ENCODE data around the gene MEI1.

MEI1 gene, protein sequence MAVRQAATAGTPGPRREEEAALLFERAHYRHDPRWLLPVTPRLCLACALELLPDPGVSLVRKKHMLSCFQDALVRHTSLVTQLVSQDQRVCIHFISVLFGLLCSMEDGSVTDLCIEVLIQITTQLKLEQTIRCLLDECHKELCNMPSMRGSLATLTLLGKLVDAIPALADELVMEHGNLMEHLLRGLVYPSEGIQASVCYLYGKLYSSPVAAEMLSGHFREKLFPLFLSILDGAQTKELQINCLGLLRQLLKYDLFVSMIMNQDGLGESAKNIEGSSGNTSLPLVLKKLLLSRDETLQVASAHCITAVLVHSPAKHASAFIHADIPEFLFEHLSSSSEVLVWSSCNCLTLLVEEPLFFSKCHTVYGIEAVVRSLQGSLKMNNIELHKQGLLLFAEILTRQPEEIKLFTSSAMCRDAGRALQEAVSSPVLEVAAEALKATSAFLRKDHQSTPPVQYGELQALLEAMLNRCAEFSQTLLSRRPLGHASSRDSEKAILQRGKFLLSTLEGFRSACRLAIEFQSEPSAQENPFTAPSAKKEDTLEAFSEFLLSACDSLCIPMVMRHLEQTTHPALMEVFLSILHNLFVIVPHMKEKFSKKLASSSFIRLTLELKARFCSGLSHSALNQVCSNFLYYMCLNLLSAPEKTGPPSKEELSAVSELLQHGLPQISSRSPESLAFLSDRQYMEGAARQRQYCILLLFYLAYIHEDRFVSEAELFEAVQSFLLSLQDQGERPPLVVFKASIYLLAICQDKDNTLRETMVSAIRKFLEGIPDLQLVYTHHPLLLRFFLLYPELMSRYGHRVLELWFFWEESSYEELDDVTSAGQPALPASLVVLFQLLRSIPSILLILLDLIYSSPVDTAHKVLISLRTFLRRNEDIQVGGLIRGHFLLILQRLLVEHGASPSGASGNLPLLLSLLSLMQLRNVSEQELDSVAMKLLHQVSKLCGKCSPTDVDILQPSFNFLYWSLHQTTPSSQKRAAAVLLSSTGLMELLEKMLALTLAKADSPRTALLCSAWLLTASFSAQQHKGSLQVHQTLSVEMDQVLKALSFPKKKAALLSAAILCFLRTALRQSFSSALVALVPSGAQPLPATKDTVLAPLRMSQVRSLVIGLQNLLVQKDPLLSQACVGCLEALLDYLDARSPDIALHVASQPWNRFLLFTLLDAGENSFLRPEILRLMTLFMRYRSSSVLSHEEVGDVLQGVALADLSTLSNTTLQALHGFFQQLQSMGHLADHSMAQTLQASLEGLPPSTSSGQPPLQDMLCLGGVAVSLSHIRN

GRCh38 chr22:41699264-41700107, at the start of gene MEI1:
MEI1 (plus strand) TSS chr22:41699503; CDS start chr22:41699539, 36 bp downstream.
- Histone ChIP-seq H3K4me1 (ENCODE audit: control insufficient read depth, insufficient read depth, low read length) (peaks cover 5% of the 10 kb centered on the region), H3K36me3 (ENCODE audit: control insufficient read depth, insufficient read depth, low read length) (no peaks in the 10 kb centered on the region), H3K4me3 (ENCODE audit: low read length) (peak within 1 kb of the TSS; percentile 45), H3K9ac (ENCODE audit: low read length) (no peak within 1 kb of the TSS), H3K27ac (ENCODE audit: low read depth, low read length) (no peak within 1 kb of the TSS), H3K27me3 (ENCODE audit: control insufficient read depth, insufficient read depth, low read length) (no peaks in the 10 kb centered on the region)

DNA sequence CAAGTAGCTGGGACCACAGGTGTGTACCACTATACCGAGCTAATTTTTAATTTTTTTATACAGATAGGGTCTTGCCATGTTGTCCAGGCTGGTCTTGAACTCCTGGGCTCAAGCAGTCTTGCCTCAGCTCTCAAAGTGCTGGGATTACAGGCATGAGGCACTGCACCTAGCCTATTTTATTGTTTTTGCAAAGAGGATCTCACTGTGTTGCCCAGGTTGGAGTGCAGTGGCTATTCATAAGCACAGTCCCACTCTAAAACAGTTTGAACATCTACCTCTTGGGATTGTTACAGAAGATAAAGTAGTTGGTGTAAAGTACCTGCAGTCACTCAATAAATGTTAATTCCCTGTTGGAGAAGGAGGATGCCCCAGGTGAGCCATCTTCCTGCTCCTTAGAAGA, 49.1 kb upstream of the MEI1 start:
- Histone ChIP-seq H3K4me1 (ENCODE audit: control insufficient read depth, insufficient read depth, low read length) (no peaks in the 10 kb centered on the region), H3K9ac (ENCODE audit: low read length) (no peak overlapping the region), H3K27ac (ENCODE audit: low read depth, low read length) (no peak overlapping the region), H3K36me3 (ENCODE audit: control insufficient read depth, insufficient read depth, low read length) (peaks cover 42% of the 10 kb centered on the region), H3K27me3 (ENCODE audit: control insufficient read depth, insufficient read depth, low read length) (no peaks in the 10 kb centered on the region), H3K4me3 (ENCODE audit: low read length) (no peak overlapping the region)

DNA sequence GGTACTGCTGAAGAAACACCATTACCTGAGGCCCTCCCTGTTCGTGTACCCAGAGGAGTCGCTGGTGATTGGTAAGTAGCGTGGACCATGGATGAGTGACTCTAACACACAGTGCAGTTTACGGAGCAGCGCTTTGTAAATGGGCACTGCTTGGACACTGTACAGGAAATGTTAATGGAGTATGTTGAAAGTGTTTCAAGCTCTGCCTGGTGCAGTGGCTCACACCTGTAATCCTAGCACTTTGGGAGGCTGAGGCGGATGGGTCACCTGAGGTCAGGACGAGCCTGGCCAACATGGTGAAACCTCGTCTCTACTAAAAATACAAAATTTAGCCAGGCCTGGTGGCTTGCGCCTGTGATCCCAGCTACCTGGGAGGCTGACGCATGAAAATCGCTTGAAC, 48.5 kb upstream of the MEI1 start:
- Histone ChIP-seq H3K4me1 (ENCODE audit: control insufficient read depth, insufficient read depth, low read length) (no peaks in the 10 kb centered on the region), H3K4me3 (ENCODE audit: low read length) (no peak overlapping the region), H3K36me3 (ENCODE audit: control insufficient read depth, insufficient read depth, low read length) (peaks cover 42% of the 10 kb centered on the region), H3K27me3 (ENCODE audit: control insufficient read depth, insufficient read depth, low read length) (no peaks in the 10 kb centered on the region), H3K9ac (ENCODE audit: low read length) (no peak overlapping the region), H3K27ac (ENCODE audit: low read depth, low read length) (no peak overlapping the region)

GRCh38 chr22:41654322-41654721, 45.0 kb upstream of the MEI1 start:
- Histone ChIP-seq H3K4me1 (ENCODE audit: control insufficient read depth, insufficient read depth, low read length) (no peaks in the 10 kb centered on the region), H3K4me3 (ENCODE audit: low read length) (no peak overlapping the region)

DNA sequence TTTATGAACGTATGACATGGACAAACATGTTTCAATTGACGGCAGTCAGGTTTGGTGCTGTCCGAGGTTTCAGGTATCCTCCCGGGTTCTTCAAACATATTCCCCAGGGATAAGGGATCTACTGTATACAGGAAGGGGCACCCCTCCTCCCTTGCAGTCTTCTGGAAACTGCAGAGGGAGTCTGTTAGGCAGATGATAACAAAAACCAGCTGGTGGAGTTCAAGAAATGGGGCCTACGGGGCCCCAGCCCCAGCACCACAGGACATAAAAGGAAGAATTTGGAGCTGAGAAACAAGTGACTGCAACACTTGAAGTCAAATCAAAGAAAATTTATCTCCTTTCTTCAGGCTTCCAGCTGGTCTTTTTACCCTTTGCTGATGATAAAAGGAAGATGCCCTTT, 42.7 kb upstream of the MEI1 start:
- H3K27ac ChIP-seq (ENCODE audit: low read depth, low read length), result no peak overlapping the region
- no peak overlapping the region for H3K9ac ChIP-seq (ENCODE audit: low read length)
- no peaks in the 10 kb centered on the region for H3K27me3 ChIP-seq (ENCODE audit: control insufficient read depth, insufficient read depth, low read length)
- peaks cover 70% of the 10 kb centered on the region for H3K36me3 ChIP-seq (ENCODE audit: control insufficient read depth, insufficient read depth, low read length)
- H3K4me1 ChIP-seq (ENCODE audit: control insufficient read depth, insufficient read depth, low read length), result no peaks in the 10 kb centered on the region
- no peak overlapping the region for H3K4me3 ChIP-seq (ENCODE audit: low read length)

More at GRCh38 chr22:41654322-41654721, 45.0 kb upstream of the MEI1 start:
- H3K9ac ChIP-seq (ENCODE audit: low read length), result no peak overlapping the region
- H3K27ac ChIP-seq (ENCODE audit: low read depth, low read length), result no peak overlapping the region
- H3K27me3 ChIP-seq (ENCODE audit: control insufficient read depth, insufficient read depth, low read length), result no peaks in the 10 kb centered on the region
- H3K36me3 ChIP-seq (ENCODE audit: control insufficient read depth, insufficient read depth, low read length), result peaks cover 65% of the 10 kb centered on the region

DNA sequence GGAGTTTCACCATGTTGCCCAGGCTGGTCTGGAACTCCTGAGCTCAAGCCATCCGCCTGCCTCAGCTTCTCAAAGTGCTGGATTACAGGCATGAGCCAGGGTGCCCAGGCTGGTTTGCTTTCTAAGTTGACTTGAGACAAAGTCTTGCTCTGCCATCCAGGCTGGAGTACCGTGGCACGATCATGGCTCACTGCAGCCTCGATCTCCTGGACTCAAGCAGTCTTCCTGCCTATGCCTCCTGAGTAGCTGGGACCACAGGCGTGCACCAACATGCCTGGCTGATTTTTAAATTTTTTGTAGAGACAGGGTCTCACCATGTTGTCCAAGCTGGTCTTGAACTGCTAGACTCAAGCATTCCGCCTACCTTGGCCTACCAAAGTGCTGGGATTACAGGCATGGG, 41.6 kb upstream of the MEI1 start:
- H3K36me3 ChIP-seq (ENCODE audit: control insufficient read depth, insufficient read depth, low read length), result peaks cover 71% of the 10 kb centered on the region
- H3K9ac ChIP-seq (ENCODE audit: low read length), result no peak overlapping the region
- no peaks in the 10 kb centered on the region for H3K4me1 ChIP-seq (ENCODE audit: control insufficient read depth, insufficient read depth, low read length)
- H3K4me3 ChIP-seq (ENCODE audit: low read length), result no peak overlapping the region
- no peak overlapping the region for H3K27ac ChIP-seq (ENCODE audit: low read depth, low read length)
- no peaks in the 10 kb centered on the region for H3K27me3 ChIP-seq (ENCODE audit: control insufficient read depth, insufficient read depth, low read length)

DNA sequence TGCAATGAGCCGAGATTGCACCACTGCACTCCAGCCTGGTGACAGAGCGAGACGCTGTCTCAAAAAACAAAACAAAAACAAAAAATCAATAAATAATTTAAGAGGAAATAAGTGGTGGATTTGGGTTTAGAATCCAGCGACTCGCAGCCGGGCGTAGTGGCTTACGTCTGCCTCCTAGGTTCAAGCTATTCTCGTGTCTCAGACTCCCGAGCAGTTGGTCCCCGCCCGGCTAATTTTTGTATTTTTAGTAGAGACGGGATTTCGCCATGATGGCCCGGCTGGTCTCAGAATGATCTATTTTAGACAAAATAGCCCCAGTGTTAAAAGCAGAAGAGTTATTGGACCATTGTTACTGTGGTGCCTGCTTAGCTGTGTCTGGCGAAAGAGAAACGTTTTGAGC, 40.4 kb upstream of the MEI1 start:
- no peak overlapping the region for H3K27ac ChIP-seq (ENCODE audit: low read depth, low read length)
- H3K4me1 ChIP-seq (ENCODE audit: control insufficient read depth, insufficient read depth, low read length), result no peaks in the 10 kb centered on the region
- peaks cover 69% of the 10 kb centered on the region for H3K36me3 ChIP-seq (ENCODE audit: control insufficient read depth, insufficient read depth, low read length)
- H3K4me3 ChIP-seq (ENCODE audit: low read length), result no peak overlapping the region
- no peaks in the 10 kb centered on the region for H3K27me3 ChIP-seq (ENCODE audit: control insufficient read depth, insufficient read depth, low read length)
- H3K9ac ChIP-seq (ENCODE audit: low read length), result no peak overlapping the region

DNA sequence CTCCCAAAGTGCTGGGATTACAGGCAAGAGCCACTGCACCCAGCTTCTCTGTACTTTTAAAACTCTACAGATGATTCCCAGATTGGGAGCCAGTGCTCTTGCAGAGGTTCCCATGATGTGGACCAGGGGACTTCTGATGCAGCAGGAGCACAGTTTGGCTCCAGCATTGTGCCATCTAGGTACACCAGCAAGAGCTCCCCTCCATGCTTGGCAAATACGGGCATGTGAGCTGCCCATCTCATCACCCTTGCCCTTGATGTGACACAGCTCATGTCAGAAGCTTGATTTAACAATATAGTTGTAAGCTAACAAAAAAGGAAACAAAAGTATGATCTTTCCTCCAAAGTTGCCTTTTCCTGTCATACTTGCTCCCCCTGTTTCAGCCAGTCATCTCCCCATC, 39.4 kb upstream of the MEI1 start:
- H3K27ac ChIP-seq (ENCODE audit: low read depth, low read length), result no peak overlapping the region

GRCh38 chr22:41660416-41660815, 38.9 kb upstream of the MEI1 start:
- Histone ChIP-seq H3K4me1 (ENCODE audit: control insufficient read depth, insufficient read depth, low read length) (no peaks in the 10 kb centered on the region), H3K9ac (ENCODE audit: low read length) (no peak overlapping the region), H3K4me3 (ENCODE audit: low read length) (no peak overlapping the region), H3K36me3 (ENCODE audit: control insufficient read depth, insufficient read depth, low read length) (peaks cover 71% of the 10 kb centered on the region), H3K27ac (ENCODE audit: low read depth, low read length) (no peak overlapping the region), H3K27me3 (ENCODE audit: control insufficient read depth, insufficient read depth, low read length) (no peaks in the 10 kb centered on the region)

More for the DNA sequence above, 39.4 kb upstream of the MEI1 start:
- H3K9ac ChIP-seq (ENCODE audit: low read length), result no peak overlapping the region
- H3K36me3 ChIP-seq (ENCODE audit: control insufficient read depth, insufficient read depth, low read length), result peaks cover 68% of the 10 kb centered on the region
- no peaks in the 10 kb centered on the region for H3K27me3 ChIP-seq (ENCODE audit: control insufficient read depth, insufficient read depth, low read length)
- H3K4me3 ChIP-seq (ENCODE audit: low read length), result no peak overlapping the region
- H3K4me1 ChIP-seq (ENCODE audit: control insufficient read depth, insufficient read depth, low read length), result no peaks in the 10 kb centered on the region

GRCh38 chr22:41661088-41661487, 38.2 kb upstream of the MEI1 start:
- no peaks in the 10 kb centered on the region for H3K27me3 ChIP-seq (ENCODE audit: control insufficient read depth, insufficient read depth, low read length)
- H3K36me3 ChIP-seq (ENCODE audit: control insufficient read depth, insufficient read depth, low read length), result peaks cover 66% of the 10 kb centered on the region
- H3K9ac ChIP-seq (ENCODE audit: low read length), result no peak overlapping the region
- no peak overlapping the region for H3K27ac ChIP-seq (ENCODE audit: low read depth, low read length)
- no peaks in the 10 kb centered on the region for H3K4me1 ChIP-seq (ENCODE audit: control insufficient read depth, insufficient read depth, low read length)
- no peak overlapping the region for H3K4me3 ChIP-seq (ENCODE audit: low read length)

GRCh38 chr22:41661713-41662112, 37.6 kb upstream of the MEI1 start:
- Histone ChIP-seq H3K9ac (ENCODE audit: low read length) (no peak overlapping the region), H3K36me3 (ENCODE audit: control insufficient read depth, insufficient read depth, low read length) (peaks cover 62% of the 10 kb centered on the region)

More at GRCh38 chr22:41661713-41662112, 37.6 kb upstream of the MEI1 start:
- Histone ChIP-seq H3K4me1 (ENCODE audit: control insufficient read depth, insufficient read depth, low read length) (no peaks in the 10 kb centered on the region), H3K4me3 (ENCODE audit: low read length) (no peak overlapping the region), H3K27ac (ENCODE audit: low read depth, low read length) (no peak overlapping the region), H3K27me3 (ENCODE audit: control insufficient read depth, insufficient read depth, low read length) (no peaks in the 10 kb centered on the region)

Data from rectal smooth muscle tissue (tissue), 1 donor.